WTC11 (cell line): Measurements from ENCODE around the gene SERTAD4.

Experiments used
- ATF3 ChIP-seq: sonication (generic); formaldehyde crosslinking; conservative IDR thresholded peaks from 2 replicates; pipeline ENCODE4 v1.8.1; 2022; ENCODE audit warnings: mild to moderate bottlenecking, missing genetic modification reagents
- ATF6 ChIP-seq: sonication (generic); formaldehyde crosslinking; IDR thresholded peaks from 2 replicates; pipeline ENCODE4 v1.8.1; 2023; ENCODE audit warnings: mild to moderate bottlenecking, missing genetic modification reagents
- ETV6 ChIP-seq: sonication (generic); formaldehyde crosslinking; IDR thresholded peaks from 2 replicates; pipeline ENCODE4 v1.8.1; 2022; ENCODE audit warnings: mild to moderate bottlenecking, missing genetic modification reagents
- FOXJ3 ChIP-seq: sonication (generic); formaldehyde crosslinking; IDR thresholded peaks from 2 replicates; pipeline ENCODE4 v1.9.0; 2021; ENCODE audit warnings: missing genetic modification reagents, mild to moderate bottlenecking, borderline replicate concordance
- IRF2 ChIP-seq: sonication (generic); formaldehyde crosslinking; IDR thresholded peaks from 2 replicates; pipeline ENCODE4 v1.8.0; 2022; ENCODE audit warnings: low read depth, missing genetic modification reagents, borderline replicate concordance
- MYBL2 ChIP-seq: sonication (generic); formaldehyde crosslinking; IDR thresholded peaks from 2 replicates; pipeline ENCODE4 v1.8.1; 2023; ENCODE audit warnings: mild to moderate bottlenecking, moderate library complexity, missing genetic modification reagents
- NR2C2 ChIP-seq: sonication (generic); formaldehyde crosslinking; IDR thresholded peaks from 2 replicates; pipeline ENCODE4 v1.8.0; 2022; ENCODE audit warnings: mild to moderate bottlenecking, missing genetic modification reagents
- PREB ChIP-seq: sonication (generic); formaldehyde crosslinking; IDR thresholded peaks from 2 replicates; pipeline ENCODE4 v1.8.1; 2022; ENCODE audit warnings: mild to moderate bottlenecking, missing genetic modification reagents, moderate library complexity, borderline replicate concordance
- USF2 ChIP-seq: sonication (generic); formaldehyde crosslinking; IDR thresholded peaks from 2 replicates; pipeline ENCODE4 v1.8.1; 2023; ENCODE audit warnings: mild to moderate bottlenecking, missing genetic modification reagents, moderate library complexity
- ZNF425 ChIP-seq: fragments of 250-450 bp; sonication (Bioruptor Pico); conservative IDR thresholded peaks from 2 replicates; pipeline ENCODE4 v1.9.0; 2021; ENCODE audit warnings: mild to moderate bottlenecking
- TF ChIP-seq, protein P1 (sequence below): fragments of 200-600 bp; IDR thresholded peaks from 2 replicates; pipeline ENCODE4 v1.8.0; 2022; ENCODE audit warnings: antibody characterized with exemption
- TF ChIP-seq, protein P2 (sequence below): sonication (generic); formaldehyde crosslinking; IDR thresholded peaks from 2 replicates; pipeline ENCODE4 v1.8.1; 2023; ENCODE audit warnings: mild to moderate bottlenecking, moderate library complexity, missing genetic modification reagents
- TF ChIP-seq, protein P3 (sequence below): fragments of 250-450 bp; sonication (Bioruptor Pico); IDR thresholded peaks from 2 replicates; pipeline ENCODE4 v1.9.0; 2021; ENCODE audit warnings: mild to moderate bottlenecking

DNA sequence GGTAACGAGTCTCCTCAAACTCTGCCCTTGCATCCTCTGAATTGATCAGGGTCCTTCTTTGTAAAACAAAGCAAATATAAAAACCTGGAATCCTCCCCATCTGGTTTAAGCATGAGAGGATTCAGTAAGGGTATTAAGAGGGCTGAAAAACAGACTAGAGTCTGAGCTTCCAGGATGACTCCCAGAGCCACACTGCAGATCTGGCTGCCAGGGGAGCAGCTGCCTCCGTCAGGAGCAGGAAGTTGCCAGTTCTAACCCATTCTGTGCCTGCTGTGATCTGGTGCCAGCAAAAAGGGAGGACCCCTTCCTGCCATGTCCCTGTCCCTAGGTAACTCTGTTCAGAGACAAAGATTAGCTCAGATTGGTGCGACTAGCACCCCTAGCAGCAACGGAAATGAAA, 27.5 kb downstream of the SERTAD4 start:
- TF ChIP-seq, protein P1, sequence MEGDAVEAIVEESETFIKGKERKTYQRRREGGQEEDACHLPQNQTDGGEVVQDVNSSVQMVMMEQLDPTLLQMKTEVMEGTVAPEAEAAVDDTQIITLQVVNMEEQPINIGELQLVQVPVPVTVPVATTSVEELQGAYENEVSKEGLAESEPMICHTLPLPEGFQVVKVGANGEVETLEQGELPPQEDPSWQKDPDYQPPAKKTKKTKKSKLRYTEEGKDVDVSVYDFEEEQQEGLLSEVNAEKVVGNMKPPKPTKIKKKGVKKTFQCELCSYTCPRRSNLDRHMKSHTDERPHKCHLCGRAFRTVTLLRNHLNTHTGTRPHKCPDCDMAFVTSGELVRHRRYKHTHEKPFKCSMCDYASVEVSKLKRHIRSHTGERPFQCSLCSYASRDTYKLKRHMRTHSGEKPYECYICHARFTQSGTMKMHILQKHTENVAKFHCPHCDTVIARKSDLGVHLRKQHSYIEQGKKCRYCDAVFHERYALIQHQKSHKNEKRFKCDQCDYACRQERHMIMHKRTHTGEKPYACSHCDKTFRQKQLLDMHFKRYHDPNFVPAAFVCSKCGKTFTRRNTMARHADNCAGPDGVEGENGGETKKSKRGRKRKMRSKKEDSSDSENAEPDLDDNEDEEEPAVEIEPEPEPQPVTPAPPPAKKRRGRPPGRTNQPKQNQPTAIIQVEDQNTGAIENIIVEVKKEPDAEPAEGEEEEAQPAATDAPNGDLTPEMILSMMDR: no peak
- TF ChIP-seq FOXJ3 (CRISPR knock-in tag): no peak
- TF ChIP-seq ETV6 (CRISPR knock-in tag): no peak
- no peak for TF ChIP-seq ATF6 (CRISPR knock-in tag)
- no peak for TF ChIP-seq IRF2 (CRISPR knock-in tag)
- TF ChIP-seq USF2 (CRISPR knock-in tag): no peak
- no peak for TF ChIP-seq PREB (CRISPR knock-in tag)
- TF ChIP-seq, protein P2, sequence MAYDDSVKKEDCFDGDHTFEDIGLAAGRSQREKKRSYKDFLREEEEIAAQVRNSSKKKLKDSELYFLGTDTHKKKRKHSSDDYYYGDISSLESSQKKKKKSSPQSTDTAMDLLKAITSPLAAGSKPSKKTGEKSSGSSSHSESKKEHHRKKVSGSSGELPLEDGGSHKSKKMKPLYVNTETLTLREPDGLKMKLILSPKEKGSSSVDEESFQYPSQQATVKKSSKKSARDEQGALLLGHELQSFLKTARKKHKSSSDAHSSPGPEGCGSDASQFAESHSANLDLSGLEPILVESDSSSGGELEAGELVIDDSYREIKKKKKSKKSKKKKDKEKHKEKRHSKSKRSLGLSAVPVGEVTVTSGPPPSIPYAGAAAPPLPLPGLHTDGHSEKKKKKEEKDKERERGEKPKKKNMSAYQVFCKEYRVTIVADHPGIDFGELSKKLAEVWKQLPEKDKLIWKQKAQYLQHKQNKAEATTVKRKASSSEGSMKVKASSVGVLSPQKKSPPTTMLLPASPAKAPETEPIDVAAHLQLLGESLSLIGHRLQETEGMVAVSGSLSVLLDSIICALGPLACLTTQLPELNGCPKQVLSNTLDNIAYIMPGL (CRISPR knock-in tag): no peak
- no peak for TF ChIP-seq ZNF425
- TF ChIP-seq, protein P3, sequence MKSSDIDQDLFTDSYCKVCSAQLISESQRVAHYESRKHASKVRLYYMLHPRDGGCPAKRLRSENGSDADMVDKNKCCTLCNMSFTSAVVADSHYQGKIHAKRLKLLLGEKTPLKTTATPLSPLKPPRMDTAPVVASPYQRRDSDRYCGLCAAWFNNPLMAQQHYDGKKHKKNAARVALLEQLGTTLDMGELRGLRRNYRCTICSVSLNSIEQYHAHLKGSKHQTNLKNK: no peak
- TF ChIP-seq ATF3 (CRISPR knock-in tag): no peak
- no peak for TF ChIP-seq NR2C2 (CRISPR knock-in tag)
- no peak for TF ChIP-seq MYBL2 (CRISPR knock-in tag)
